K562 (cell line): Measurements from ENCODE around the gene SLC1A7. TPM values are rescaled to one million over a fixed set of nuclear protein-coding genes. Genes with fewer than 3 reads are reported as not detected.
A peak's percentile ranks its signal among the peaks of the same experiment; 100 is the strongest.

ENCODE experiments used
- ATAC-seq: fragments of 200-7000 bp; cut with Tn5 transposase; 3 replicates; pipeline ENCODE4 v1.9.1; 2020; ENCODE audit warnings: moderate library complexity
- Bru-seq: library from RNA; stranded (reverse); fragments of 400-500 nt; gene quantifications from one replicate; lab custom pipeline; 2021; lab: Mats Ljungman, UMichigan
- BruChase-seq, 2 experiments: library from RNA; stranded (reverse); fragments of 400-500 nt; gene quantifications; one replicate each; lab custom pipeline; 2021; lab: Mats Ljungman, UMichigan
- BruUV-seq: library from RNA; stranded (reverse); fragments of 400-500 nt; replicated peaks from 2 replicates; lab custom pipeline; 2021; lab: Mats Ljungman, UMichigan
- CTCF ChIA-PET: fragments of 300-600 bp; formaldehyde crosslinking; extraction: SDS; loops from one replicate; lab custom pipeline; 2021; ENCODE audit warnings: low intra/inter-chr PET ratio; lab: Yijun Ruan, JAX
- POLR2A ChIA-PET: fragments of 300-600, 350-650 bp; sonication (Branson Sonifier 250); formaldehyde crosslinking; extraction: SDS; loops from one replicate; lab custom pipeline; 2021; ENCODE audit warnings: antibody characterized with exemption, inconsistent platforms; lab: Yijun Ruan, JAX
- DNase-seq, 4 experiments: peaks; one replicate each; pipeline versions ENCODE4 v3.0.0 to v3.0.0-alpha.2; 2011 to 2018; ENCODE audit warnings: low spot score in 3 of 4, mixed read lengths in 3 of 4; ENCODE audit errors: extremely low read depth in 1 of 4
- FAIRE-seq: peaks from 2 replicates; lab custom pipeline; 2011; peaks lifted over from hg19 to GRCh38; lab: Jason Lieb, UNC
- H2AFZ ChIP-seq: 2 replicates; pipeline ENCODE4 v1.6.0; 2011; ENCODE audit warnings: low read depth, low read length, control low read depth, inconsistent platforms
- H3K27ac ChIP-seq: fragments of 200-600 bp; 3 replicates; pipeline ENCODE4 v1.8.0; 2011; ENCODE audit warnings: low read depth, mild to moderate bottlenecking, control low read depth, inconsistent platforms, low read length, moderate library complexity, mixed read lengths; ENCODE audit errors: extremely low read depth
- H3K27me3 ChIP-seq, 2 experiments: fragments of 300-600 bp in 1 of 2; 2 replicates in 1 of 2; 3 replicates in 1 of 2; pipeline versions ENCODE4 v1.6.0 to v1.8.0; 2011; ENCODE audit warnings: inconsistent platforms in 2 of 2, low read length in 2 of 2, mild to moderate bottlenecking in 1 of 2, mixed read lengths in 1 of 2, moderate library complexity in 1 of 2; ENCODE audit not compliant: control insufficient read depth in 2 of 2, insufficient read depth in 2 of 2
- H3K36me3 ChIP-seq: fragments of 300-600 bp; 3 replicates; pipeline ENCODE4 v1.8.0; 2011; ENCODE audit warnings: mild to moderate bottlenecking, low read length, inconsistent platforms; ENCODE audit not compliant: control insufficient read depth, insufficient read depth
- H3K4me1 ChIP-seq, 2 experiments: fragments of 200-600 bp in 1 of 2; replicated peaks in 1 of 2; 2 replicates in 1 of 2; 3 replicates in 1 of 2; pipeline versions ENCODE4 v1.5.1 to v1.8.0; 2011; ENCODE audit warnings: inconsistent platforms in 2 of 2, low read length in 2 of 2, mild to moderate bottlenecking in 1 of 2, mixed read lengths in 1 of 2, moderate library complexity in 1 of 2; ENCODE audit not compliant: control insufficient read depth in 2 of 2, insufficient read depth in 2 of 2
- H3K4me2 ChIP-seq: 2 replicates; pipeline ENCODE4 v1.6.1; 2011; ENCODE audit warnings: low read length, control low read depth, inconsistent platforms, mixed read lengths; ENCODE audit not compliant: insufficient read depth
- H3K4me3 ChIP-seq: fragments of 200-600 bp; sonication (generic), shearing (Covaris generic); 2 replicates; pipeline ENCODE4 v1.5.1; 2016; ENCODE audit warnings: control low read depth, inconsistent platforms
- H3K79me2 ChIP-seq: fragments of 200-600 bp; 3 replicates; pipeline ENCODE4 v1.8.0; 2011; ENCODE audit warnings: low read length, inconsistent platforms; ENCODE audit not compliant: control insufficient read depth, insufficient read depth
- H3K9ac ChIP-seq, 2 experiments: 2 replicates each; pipeline versions ENCODE4 v1.6.0 to v1.6.1; 2011; ENCODE audit warnings: low read depth in 2 of 2, low read length in 2 of 2, control low read depth in 1 of 2, inconsistent platforms in 1 of 2, mild to moderate bottlenecking in 1 of 2, mixed read lengths in 1 of 2; ENCODE audit not compliant: insufficient read depth in 1 of 2
- H3K9me1 ChIP-seq: one replicate; pipeline ENCODE4 v1.6.0; 2011; ENCODE audit warnings: inconsistent platforms, mild to moderate bottlenecking, low read length, moderate library complexity; ENCODE audit not compliant: control insufficient read depth, insufficient read depth
- H3K9me3 ChIP-seq: replicated peaks from 2 replicates; pipeline ENCODE4 v1.5.1; 2011; ENCODE audit warnings: low read depth, low read length, inconsistent platforms; ENCODE audit not compliant: control insufficient read depth, insufficient read depth
- H4K20me1 ChIP-seq: replicated peaks from 2 replicates; pipeline ENCODE4 v1.6.1; 2011; ENCODE audit warnings: low read length, inconsistent platforms, mixed read lengths; ENCODE audit not compliant: control insufficient read depth, insufficient read depth
- CBFB ChIP-seq: sonication (generic); formaldehyde crosslinking; IDR thresholded peaks from 2 replicates; pipeline ENCODE4 v1.4.0; 2020; ENCODE audit warnings: mild to moderate bottlenecking, missing genetic modification reagents
- KAT7 ChIP-seq: sonication (generic); formaldehyde crosslinking; IDR thresholded peaks from 2 replicates; pipeline ENCODE4 v1.8.0; 2022; ENCODE audit warnings: missing genetic modification reagents, mild to moderate bottlenecking, borderline replicate concordance
- RAD51 ChIP-seq: fragments of 450-650 bp; IDR thresholded peaks from 2 replicates; pipeline ENCODE4 v1.7.1; 2016; ENCODE audit warnings: low read depth, mild to moderate bottlenecking, borderline replicate concordance
- USF2 ChIP-seq: sonication (generic); formaldehyde crosslinking; IDR thresholded peaks from 2 replicates; pipeline ENCODE4 v1.5.0; 2020; ENCODE audit warnings: missing genetic modification reagents
- WGBS: fragments of 100-300 bp; shearing (Covaris generic); methylation state at CpG from one replicate; pipeline ENCODE4 v1.1.6; 2016; ENCODE audit warnings: low coverage, mixed read lengths; ENCODE audit not compliant: insufficient coverage; ENCODE audit errors: missing lambda C conversion rate; 5-methylcytosine and 5-hydroxymethylcytosine counted together
- in situ Hi-C: fragments of 300-500 bp; cut with MboI; formaldehyde crosslinking; loops from 4 replicates; pipeline ENCODE4 v1.15.0; 2018; ENCODE audit warnings: inconsistent platforms, mixed read lengths
- intact Hi-C: fragments of 100-400 bp; cut with micrococcal nuclease; formaldehyde crosslinking; loops from 2 replicates; pipeline ENCODE4 v1.14.2; 2022
- long read RNA-seq, 3 experiments: library from polyadenylated mRNA in 2 of 3; library from RNA in 1 of 3; unstranded in 2 of 3; stranded (forward) in 1 of 3; transcript quantifications; one replicate each; pipeline ENCODE4 v2.0.0, GENCODE V29; 2019 to 2022
- polyA minus RNA-seq, 3 experiments: library from RNA; depleted of rRNA, polyadenylated mRNA; stranded (reverse); fragments of >200 nt; gene quantifications; 2 replicates each; pipeline ENCODE4 v1.2.3, GENCODE V29; 2011
- polyA plus RNA-seq, 8 experiments: library from polyadenylated mRNA; depleted of rRNA in 4 of 8; stranded (reverse) in 5 of 8; unstranded in 3 of 8; fragments of >200 nt; fragmentation: Nextera tagmentation in 2 of 8; fragmentation: Illumina TruSeq in 1 of 8; extraction: Ambion mirVana in 2 of 8; extraction: Trizol in 1 of 8; gene quantifications; 2 replicates each; pipeline versions ENCODE4 v1.2.1 to v1.2.3, GENCODE V29; 2011 to 2014; ENCODE audit warnings: inconsistent platforms in 1 of 8, missing spikeins in 1 of 8
- total RNA-seq, 7 experiments: library from RNA; depleted of rRNA in 6 of 7; stranded (reverse); fragments of >200 nt in 6 of 7; fragmentation: Illumina TruSeq in 2 of 7; extraction: Trizol in 2 of 7; gene quantifications; 2 replicates each; pipeline versions ENCODE4 v1.2.1 to v1.2.3, GENCODE V29; 2011 to 2021; ENCODE audit warnings: low replicate concordance in 1 of 7

Gene SLC1A7
- not detected in 2 replicates for total RNA-seq (2011; cell fraction: chromatin; rRNA removed; ENCODE audit: low replicate concordance)
- not detected in 2 replicates for total RNA-seq (2011; cell fraction: nucleolus; rRNA removed)
- total RNA-seq (2011; cell fraction: nucleoplasm; rRNA removed): not detected in 2 replicates
- total RNA-seq (2014; rRNA removed) (0.16 TPM in 1 of 2 replicates, not detected in the other), total RNA-seq (2014; rRNA removed; fragmentation: Illumina TruSeq; extraction: Trizol) (not detected in 2 replicates), total RNA-seq (2015; rRNA removed; fragmentation: Illumina TruSeq; extraction: Trizol) (not detected in 2 replicates), total RNA-seq (2021) (not detected in 2 replicates), polyA plus RNA-seq (2011; rRNA removed) (0.07 and 0.08 TPM in 2 replicates), polyA plus RNA-seq (2014; fragmentation: Illumina TruSeq; extraction: Trizol) (0.06 TPM in 1 of 2 replicates, not detected in the other), polyA plus RNA-seq (2014; fragmentation: Nextera tagmentation; extraction: Ambion mirVana) (not detected), polyA plus RNA-seq (2014; rRNA removed) (not detected in 2 replicates), polyA minus RNA-seq (2011; rRNA and poly(A)+ RNA removed) (not detected in 2 replicates), Bru-seq, nascent RNA (percentile 2 among the genes with signal in this experiment), BruChase-seq, experiment 1, labeled RNA remaining after a 2-hour chase (not detected), BruChase-seq, experiment 2, labeled RNA remaining after a 6-hour chase (percentile 5 among the genes with signal in this experiment)
- 0.01 and 0.22 TPM in 2 replicates for polyA plus RNA-seq (2011; cell fraction: cytosol; rRNA removed)
- 0.13 and 0.40 TPM in 2 replicates for polyA plus RNA-seq (2011; cell fraction: nucleus; rRNA removed)
- polyA plus RNA-seq (2012): 0.09 and 0.14 TPM in 2 replicates
- polyA minus RNA-seq (2011; cell fraction: cytosol; rRNA and poly(A)+ RNA removed): not detected in 2 replicates
- polyA minus RNA-seq (2011; cell fraction: nucleus; rRNA and poly(A)+ RNA removed): 0.11 and 0.13 TPM in 2 replicates
- long read RNA-seq, experiment 1: 0 reads
- long read RNA-seq, experiment 2: 0 reads
- long read RNA-seq, experiment 3: 0 reads

GRCh38 chr1:53142226-53142853 is at the start of gene SLC1A7:
Gene SLC1A7, minus strand, starts transcription at chr1:53142638. Its CDS starts 189 bp downstream, at chr1:53142449.
- Histone ChIP-seq H4K20me1 (no peaks in the 10 kb centered on the region), H3K79me2 (no peaks in the 10 kb centered on the region), H3K27me3 (no peaks in the 10 kb centered on the region), H3K4me3 (no peak within 1 kb of the TSS), H3K36me3 (no peaks in the 10 kb centered on the region), H3K9ac (peak within 1 kb of the TSS in 1 of 2 experiments; percentile 23; a peak in 1 of 4 replicates), H3K27ac (no peak within 1 kb of the TSS), H3K9me3 (peaks cover 4% of the 10 kb centered on the region), H3K9me1 (no peaks in the 10 kb centered on the region), H2AFZ (no peak within 1 kb of the TSS), H3K4me2 (no peak within 1 kb of the TSS), H3K4me1 (peaks cover 10 to 14% of the 10 kb centered on the region in 2 experiments)
- CTCF ChIA-PET: no interaction called here
- FAIRE-seq: no peak
- WGBS: 40% methylated on average over 21 of the region's 21 CpGs
- intact Hi-C loops: no loop called here
- peak; percentile 38 for TF ChIP-seq RAD51
- 0 out of 2 replicates have a peak, but pooled peaks have one; percentile 8 for TF ChIP-seq USF2 (CRISPR knock-in tag)
- no peak for TF ChIP-seq KAT7
- 0 out of 2 replicates have a peak, but pooled peaks have one; percentile 47 for TF ChIP-seq CBFB
- BruUV-seq: no TSS peak
- POLR2A ChIA-PET: interaction anchor here (0.9 kb wide), 1 partner anchor 39 kb away, joined by 3 read pairs; no protein-coding TSS in a partner anchor
- in situ Hi-C loops: no loop called here
- no peak for DNase-seq
- no peak for ATAC-seq
